K562 (cell line): ENCODE results near the gene PRR7. TPM values are rescaled to one million over a fixed set of nuclear protein-coding genes. Genes with fewer than 3 reads are reported as not detected.
A peak's percentile ranks its signal among the peaks of the same experiment; 100 is the strongest.

Experiments used
- KAT7 ChIP-seq: sonication (generic); formaldehyde crosslinking; IDR thresholded peaks from 2 replicates; pipeline ENCODE4 v1.8.0; 2022; ENCODE audit warnings: missing genetic modification reagents, mild to moderate bottlenecking, borderline replicate concordance
- SREBF1 ChIP-seq: fragments of 150-350 bp; IDR thresholded peaks from 2 replicates; pipeline ENCODE4 v1.6.1; 2014; ENCODE audit warnings: antibody characterized with exemption, low read depth, low read length, borderline replicate concordance
- ZBTB1 ChIP-seq: sonication (generic); formaldehyde crosslinking; IDR thresholded peaks from 2 replicates; pipeline ENCODE4 v1.8.1; 2023; ENCODE audit warnings: missing genetic modification reagents, low read depth, mild to moderate bottlenecking, borderline replicate concordance
- polyA plus RNA-seq, 8 experiments: library from polyadenylated mRNA; depleted of rRNA in 4 of 8; stranded (reverse) in 5 of 8; unstranded in 3 of 8; fragments of >200 nt; fragmentation: Nextera tagmentation in 2 of 8; fragmentation: Illumina TruSeq in 1 of 8; extraction: Ambion mirVana in 2 of 8; extraction: Trizol in 1 of 8; gene quantifications; 2 replicates each; pipeline versions ENCODE4 v1.2.1 to v1.2.3, GENCODE V29; 2011 to 2014; ENCODE audit warnings: inconsistent platforms in 1 of 8, missing spikeins in 1 of 8
- total RNA-seq, 7 experiments: library from RNA; depleted of rRNA in 6 of 7; stranded (reverse); fragments of >200 nt in 6 of 7; fragmentation: Illumina TruSeq in 2 of 7; extraction: Trizol in 2 of 7; gene quantifications; 2 replicates each; pipeline versions ENCODE4 v1.2.1 to v1.2.3, GENCODE V29; 2011 to 2021; ENCODE audit warnings: low replicate concordance in 1 of 7
- TF ChIP-seq, protein P1 (sequence below): fragments of 450-650 bp; IDR thresholded peaks from 2 replicates; pipeline ENCODE4 v1.6.1; 2016; ENCODE audit warnings: borderline replicate concordance
- TF ChIP-seq, protein P2 (sequence below): fragments of 450-650 bp; IDR thresholded peaks from 2 replicates; pipeline ENCODE4 v1.6.1; 2016; ENCODE audit warnings: missing biosample characterization, missing genetic modification characterization
- TF ChIP-seq, protein P3 (sequence below): sonication (generic); formaldehyde crosslinking; IDR thresholded peaks from 2 replicates; pipeline ENCODE4 v1.8.0; 2023; ENCODE audit warnings: missing genetic modification reagents, mild to moderate bottlenecking, borderline replicate concordance
- TF ChIP-seq, protein P4 (sequence below): sonication (generic); formaldehyde crosslinking; IDR thresholded peaks from 2 replicates; pipeline ENCODE4 v1.8.0; 2023; ENCODE audit warnings: mild to moderate bottlenecking, missing genetic modification reagents
- TF ChIP-seq, protein P5 (sequence below): fragments of 450-650 bp; IDR thresholded peaks from 2 replicates; pipeline ENCODE4 v1.6.1; 2018; ENCODE audit not compliant: partially characterized antibody

PRR7 gene
- total and polyA plus RNA-seq, 9 of the 15 experiments (the other 6 are each of a cell fraction or from before 2014, with no cell fraction given), result 0.80 to 11.3 (median 10.4) TPM; not detected in 4

DNA sequence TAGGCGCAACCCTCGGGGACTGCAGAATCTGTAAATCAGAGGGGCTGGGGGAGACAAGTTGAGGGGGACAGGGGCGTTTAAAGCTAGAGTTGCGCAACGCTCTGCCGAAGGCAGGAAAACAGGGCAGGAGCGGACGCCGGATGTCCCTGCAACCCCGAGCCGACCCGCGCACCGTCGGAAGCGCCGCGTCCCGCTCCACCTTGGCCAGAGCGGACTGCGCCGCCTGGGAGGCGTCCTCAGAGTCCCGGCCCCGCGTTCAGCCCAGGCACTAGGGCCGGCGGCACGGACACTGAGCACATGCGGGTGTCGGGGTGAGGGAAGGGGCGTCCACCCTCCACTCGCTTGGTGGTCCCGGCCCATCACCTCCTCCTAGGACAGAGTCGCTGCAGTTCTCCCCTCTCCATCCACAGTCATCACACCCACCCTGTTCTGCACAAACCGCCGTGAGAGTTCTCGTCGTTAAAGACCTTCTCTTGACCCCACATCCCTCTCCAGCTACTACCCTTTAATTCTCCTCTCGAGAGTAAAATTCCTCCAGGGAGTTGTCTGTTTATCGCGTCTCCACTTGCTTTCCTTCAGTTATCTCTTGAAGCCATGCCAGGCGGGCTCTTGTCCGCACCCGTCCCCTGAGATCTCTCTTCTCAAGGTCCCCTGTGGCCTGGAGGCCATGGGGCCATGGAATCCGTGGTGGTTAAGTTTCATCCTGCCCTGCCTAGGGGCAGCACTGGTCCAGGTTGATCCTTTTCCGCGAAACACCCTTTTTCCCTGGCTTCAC lies 51.6 kb downstream of the PRR7 start (continued):
- TF ChIP-seq ZBTB1 (CRISPR knock-in tag) (peak; percentile 75), KAT7 (CRISPR knock-in tag) (peak; percentile 87; the same call in 1 of the 2 replicates), SREBF1 (no peak)
- TF ChIP-seq, protein P1, sequence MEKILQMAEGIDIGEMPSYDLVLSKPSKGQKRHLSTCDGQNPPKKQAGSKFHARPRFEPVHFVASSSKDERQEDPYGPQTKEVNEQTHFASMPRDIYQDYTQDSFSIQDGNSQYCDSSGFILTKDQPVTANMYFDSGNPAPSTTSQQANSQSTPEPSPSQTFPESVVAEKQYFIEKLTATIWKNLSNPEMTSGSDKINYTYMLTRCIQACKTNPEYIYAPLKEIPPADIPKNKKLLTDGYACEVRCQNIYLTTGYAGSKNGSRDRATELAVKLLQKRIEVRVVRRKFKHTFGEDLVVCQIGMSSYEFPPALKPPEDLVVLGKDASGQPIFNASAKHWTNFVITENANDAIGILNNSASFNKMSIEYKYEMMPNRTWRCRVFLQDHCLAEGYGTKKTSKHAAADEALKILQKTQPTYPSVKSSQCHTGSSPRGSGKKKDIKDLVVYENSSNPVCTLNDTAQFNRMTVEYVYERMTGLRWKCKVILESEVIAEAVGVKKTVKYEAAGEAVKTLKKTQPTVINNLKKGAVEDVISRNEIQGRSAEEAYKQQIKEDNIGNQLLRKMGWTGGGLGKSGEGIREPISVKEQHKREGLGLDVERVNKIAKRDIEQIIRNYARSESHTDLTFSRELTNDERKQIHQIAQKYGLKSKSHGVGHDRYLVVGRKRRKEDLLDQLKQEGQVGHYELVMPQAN, result no peak
- TF ChIP-seq, protein P2, sequence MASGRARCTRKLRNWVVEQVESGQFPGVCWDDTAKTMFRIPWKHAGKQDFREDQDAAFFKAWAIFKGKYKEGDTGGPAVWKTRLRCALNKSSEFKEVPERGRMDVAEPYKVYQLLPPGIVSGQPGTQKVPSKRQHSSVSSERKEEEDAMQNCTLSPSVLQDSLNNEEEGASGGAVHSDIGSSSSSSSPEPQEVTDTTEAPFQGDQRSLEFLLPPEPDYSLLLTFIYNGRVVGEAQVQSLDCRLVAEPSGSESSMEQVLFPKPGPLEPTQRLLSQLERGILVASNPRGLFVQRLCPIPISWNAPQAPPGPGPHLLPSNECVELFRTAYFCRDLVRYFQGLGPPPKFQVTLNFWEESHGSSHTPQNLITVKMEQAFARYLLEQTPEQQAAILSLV (tag), result peak; percentile 84
- TF ChIP-seq, protein P3, sequence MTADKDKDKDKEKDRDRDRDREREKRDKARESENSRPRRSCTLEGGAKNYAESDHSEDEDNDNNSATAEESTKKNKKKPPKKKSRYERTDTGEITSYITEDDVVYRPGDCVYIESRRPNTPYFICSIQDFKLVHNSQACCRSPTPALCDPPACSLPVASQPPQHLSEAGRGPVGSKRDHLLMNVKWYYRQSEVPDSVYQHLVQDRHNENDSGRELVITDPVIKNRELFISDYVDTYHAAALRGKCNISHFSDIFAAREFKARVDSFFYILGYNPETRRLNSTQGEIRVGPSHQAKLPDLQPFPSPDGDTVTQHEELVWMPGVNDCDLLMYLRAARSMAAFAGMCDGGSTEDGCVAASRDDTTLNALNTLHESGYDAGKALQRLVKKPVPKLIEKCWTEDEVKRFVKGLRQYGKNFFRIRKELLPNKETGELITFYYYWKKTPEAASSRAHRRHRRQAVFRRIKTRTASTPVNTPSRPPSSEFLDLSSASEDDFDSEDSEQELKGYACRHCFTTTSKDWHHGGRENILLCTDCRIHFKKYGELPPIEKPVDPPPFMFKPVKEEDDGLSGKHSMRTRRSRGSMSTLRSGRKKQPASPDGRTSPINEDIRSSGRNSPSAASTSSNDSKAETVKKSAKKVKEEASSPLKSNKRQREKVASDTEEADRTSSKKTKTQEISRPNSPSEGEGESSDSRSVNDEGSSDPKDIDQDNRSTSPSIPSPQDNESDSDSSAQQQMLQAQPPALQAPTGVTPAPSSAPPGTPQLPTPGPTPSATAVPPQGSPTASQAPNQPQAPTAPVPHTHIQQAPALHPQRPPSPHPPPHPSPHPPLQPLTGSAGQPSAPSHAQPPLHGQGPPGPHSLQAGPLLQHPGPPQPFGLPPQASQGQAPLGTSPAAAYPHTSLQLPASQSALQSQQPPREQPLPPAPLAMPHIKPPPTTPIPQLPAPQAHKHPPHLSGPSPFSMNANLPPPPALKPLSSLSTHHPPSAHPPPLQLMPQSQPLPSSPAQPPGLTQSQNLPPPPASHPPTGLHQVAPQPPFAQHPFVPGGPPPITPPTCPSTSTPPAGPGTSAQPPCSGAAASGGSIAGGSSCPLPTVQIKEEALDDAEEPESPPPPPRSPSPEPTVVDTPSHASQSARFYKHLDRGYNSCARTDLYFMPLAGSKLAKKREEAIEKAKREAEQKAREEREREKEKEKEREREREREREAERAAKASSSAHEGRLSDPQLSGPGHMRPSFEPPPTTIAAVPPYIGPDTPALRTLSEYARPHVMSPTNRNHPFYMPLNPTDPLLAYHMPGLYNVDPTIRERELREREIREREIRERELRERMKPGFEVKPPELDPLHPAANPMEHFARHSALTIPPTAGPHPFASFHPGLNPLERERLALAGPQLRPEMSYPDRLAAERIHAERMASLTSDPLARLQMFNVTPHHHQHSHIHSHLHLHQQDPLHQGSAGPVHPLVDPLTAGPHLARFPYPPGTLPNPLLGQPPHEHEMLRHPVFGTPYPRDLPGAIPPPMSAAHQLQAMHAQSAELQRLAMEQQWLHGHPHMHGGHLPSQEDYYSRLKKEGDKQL, result 0 out of 2 replicates have a peak, but pooled peaks have one; percentile 80
- TF ChIP-seq, protein P4, sequence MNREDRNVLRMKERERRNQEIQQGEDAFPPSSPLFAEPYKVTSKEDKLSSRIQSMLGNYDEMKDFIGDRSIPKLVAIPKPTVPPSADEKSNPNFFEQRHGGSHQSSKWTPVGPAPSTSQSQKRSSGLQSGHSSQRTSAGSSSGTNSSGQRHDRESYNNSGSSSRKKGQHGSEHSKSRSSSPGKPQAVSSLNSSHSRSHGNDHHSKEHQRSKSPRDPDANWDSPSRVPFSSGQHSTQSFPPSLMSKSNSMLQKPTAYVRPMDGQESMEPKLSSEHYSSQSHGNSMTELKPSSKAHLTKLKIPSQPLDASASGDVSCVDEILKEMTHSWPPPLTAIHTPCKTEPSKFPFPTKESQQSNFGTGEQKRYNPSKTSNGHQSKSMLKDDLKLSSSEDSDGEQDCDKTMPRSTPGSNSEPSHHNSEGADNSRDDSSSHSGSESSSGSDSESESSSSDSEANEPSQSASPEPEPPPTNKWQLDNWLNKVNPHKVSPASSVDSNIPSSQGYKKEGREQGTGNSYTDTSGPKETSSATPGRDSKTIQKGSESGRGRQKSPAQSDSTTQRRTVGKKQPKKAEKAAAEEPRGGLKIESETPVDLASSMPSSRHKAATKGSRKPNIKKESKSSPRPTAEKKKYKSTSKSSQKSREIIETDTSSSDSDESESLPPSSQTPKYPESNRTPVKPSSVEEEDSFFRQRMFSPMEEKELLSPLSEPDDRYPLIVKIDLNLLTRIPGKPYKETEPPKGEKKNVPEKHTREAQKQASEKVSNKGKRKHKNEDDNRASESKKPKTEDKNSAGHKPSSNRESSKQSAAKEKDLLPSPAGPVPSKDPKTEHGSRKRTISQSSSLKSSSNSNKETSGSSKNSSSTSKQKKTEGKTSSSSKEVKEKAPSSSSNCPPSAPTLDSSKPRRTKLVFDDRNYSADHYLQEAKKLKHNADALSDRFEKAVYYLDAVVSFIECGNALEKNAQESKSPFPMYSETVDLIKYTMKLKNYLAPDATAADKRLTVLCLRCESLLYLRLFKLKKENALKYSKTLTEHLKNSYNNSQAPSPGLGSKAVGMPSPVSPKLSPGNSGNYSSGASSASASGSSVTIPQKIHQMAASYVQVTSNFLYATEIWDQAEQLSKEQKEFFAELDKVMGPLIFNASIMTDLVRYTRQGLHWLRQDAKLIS (CRISPR knock-in tag), result no peak
- TF ChIP-seq, protein P5, sequence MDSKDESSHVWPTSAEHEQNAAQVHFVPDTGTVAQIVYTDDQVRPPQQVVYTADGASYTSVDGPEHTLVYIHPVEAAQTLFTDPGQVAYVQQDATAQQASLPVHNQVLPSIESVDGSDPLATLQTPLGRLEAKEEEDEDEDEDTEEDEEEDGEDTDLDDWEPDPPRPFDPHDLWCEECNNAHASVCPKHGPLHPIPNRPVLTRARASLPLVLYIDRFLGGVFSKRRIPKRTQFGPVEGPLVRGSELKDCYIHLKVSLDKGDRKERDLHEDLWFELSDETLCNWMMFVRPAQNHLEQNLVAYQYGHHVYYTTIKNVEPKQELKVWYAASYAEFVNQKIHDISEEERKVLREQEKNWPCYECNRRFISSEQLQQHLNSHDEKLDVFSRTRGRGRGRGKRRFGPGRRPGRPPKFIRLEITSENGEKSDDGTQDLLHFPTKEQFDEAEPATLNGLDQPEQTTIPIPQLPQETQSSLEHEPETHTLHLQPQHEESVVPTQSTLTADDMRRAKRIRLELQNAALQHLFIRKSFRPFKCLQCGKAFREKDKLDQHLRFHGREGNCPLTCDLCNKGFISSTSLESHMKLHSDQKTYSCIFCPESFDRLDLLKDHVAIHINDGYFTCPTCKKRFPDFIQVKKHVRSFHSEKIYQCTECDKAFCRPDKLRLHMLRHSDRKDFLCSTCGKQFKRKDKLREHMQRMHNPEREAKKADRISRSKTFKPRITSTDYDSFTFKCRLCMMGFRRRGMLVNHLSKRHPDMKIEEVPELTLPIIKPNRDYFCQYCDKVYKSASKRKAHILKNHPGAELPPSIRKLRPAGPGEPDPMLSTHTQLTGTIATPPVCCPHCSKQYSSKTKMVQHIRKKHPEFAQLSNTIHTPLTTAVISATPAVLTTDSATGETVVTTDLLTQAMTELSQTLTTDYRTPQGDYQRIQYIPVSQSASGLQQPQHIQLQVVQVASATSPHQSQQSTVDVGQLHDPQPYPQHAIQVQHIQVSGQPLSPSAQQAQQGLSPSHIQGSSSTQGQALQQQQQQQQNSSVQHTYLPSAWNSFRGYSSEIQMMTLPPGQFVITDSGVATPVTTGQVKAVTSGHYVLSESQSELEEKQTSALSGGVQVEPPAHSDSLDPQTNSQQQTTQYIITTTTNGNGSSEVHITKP, result peak; percentile 35
